GM18867 (cell line): ENCODE data around the gene EXOC7.

Source experiments
- ATAC-seq: cut with Tn5 transposase; IDR thresholded peaks from one replicate; pipeline ENCODE4 v1.9.1; 2021; ENCODE audit warnings: mild to moderate bottlenecking, moderate library complexity; ENCODE audit not compliant: unreplicated experiment

Gene EXOC7, protein sequence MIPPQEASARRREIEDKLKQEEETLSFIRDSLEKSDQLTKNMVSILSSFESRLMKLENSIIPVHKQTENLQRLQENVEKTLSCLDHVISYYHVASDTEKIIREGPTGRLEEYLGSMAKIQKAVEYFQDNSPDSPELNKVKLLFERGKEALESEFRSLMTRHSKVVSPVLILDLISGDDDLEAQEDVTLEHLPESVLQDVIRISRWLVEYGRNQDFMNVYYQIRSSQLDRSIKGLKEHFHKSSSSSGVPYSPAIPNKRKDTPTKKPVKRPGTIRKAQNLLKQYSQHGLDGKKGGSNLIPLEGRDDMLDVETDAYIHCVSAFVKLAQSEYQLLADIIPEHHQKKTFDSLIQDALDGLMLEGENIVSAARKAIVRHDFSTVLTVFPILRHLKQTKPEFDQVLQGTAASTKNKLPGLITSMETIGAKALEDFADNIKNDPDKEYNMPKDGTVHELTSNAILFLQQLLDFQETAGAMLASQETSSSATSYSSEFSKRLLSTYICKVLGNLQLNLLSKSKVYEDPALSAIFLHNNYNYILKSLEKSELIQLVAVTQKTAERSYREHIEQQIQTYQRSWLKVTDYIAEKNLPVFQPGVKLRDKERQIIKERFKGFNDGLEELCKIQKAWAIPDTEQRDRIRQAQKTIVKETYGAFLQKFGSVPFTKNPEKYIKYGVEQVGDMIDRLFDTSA

DNA sequence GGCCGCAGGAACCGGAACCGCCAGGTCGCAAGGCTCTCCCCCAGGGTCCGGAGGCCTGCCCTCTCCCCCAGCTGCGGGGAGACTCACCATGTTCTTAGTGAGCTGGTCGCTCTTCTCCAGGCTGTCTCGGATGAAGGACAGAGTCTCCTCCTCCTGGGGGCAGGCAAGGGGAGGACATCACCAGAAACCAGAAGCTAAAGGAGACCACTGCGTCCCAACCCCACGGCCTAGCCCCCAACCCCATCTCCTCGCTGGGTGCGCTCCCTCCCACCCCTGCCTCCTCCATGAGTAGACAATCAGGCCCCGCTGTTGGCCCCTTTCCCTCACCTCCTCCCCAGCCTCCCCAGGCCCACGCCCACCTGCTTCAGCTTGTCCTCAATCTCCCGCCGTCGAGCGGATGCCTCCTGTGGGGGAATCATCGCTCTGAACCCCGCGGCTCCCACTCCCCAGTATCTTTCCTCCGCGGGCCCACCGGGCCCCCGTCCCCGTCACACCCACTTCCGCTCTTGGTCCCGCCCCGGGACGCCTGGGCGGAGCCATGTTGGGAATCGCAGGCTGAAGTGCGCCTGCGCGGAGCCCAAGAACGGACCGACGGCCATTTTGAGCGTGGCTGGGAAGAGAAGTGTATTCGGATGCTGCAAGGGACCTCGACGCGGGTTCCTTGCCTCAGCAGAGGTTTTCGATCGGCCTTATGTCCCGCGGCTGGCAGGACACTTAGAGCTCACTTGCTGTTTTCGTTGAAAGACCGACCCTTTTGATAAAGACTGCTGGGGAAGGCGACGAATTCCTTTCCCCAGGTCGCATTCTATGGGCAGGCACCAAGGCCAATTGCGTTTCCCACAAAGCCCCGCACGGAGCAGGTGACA, at the start of gene EXOC7:
Gene EXOC7 (minus strand): TSS at position 514 of the 866 bp plus-strand sequence. CDS start 95 bp downstream, at position 419.
- ATAC-seq: peak; percentile 85

DNA sequence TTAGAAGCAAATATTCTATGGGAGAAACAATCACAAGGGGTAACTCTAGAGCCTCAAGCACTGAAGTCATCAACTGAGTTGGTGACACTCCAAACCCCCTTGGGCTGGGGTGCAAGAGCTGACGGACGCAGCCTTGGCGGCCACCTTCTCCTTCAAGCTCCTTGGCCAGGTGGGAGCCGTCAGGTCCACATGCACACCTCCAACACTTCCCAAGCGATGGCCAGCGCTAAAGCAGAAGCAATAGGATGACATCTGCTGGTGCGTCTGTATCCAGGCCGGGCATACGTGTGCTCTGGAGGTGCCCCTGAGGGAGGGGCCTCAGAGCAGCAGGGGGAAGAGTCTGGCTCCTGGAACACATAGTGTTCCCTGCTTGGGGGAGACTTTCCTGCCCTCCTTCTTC, 49.6 kb upstream of the EXOC7 start:
- ATAC-seq: no peak

DNA sequence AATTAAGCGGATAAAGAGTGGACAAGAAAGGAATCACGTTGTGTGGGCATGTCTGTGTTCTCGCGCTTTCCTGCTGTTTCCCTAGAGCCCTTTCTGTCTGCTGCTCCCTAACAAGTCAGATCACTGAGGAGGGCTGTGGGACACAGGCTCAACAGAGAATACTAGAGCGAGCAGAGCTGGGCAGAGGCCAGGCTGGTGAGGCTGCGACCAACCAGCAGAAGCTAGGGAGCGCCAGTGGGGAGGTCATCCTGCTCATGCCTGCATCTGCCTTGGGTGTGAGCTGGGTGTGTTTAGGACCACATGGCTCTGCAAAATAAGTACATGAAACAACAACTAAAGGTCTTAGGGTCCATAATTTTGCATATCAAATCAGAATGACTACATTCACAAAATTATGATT, 49.0 kb upstream of the EXOC7 start:
- no peak for ATAC-seq

DNA sequence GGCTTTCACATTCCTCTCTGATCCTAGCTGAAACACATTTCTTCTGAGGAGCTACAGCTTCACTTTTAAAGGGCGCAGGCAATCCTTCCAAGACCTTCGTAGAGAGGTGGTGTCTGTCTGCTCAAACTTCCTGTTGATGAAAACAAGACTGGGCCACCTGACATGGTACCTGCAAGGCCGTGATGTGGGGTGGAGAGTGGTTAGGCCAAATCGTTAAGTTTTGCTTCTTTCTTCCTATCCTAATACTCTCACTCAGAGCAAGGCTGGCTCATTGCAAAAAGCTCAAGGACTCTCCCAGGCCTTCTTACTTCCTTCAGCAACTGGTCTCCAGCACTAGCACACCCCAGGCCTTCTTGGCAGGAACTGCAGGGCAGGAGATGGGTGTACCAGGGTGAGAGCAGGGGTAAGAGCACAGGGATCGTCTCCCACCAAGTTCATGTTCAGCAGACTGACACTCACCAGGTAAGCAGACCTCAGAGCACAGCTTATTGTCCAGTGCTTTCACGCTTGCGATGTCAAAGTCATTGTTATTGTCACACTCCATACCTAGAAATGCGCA, 48.4 kb upstream of the EXOC7 start:
- ATAC-seq: no peak

DNA sequence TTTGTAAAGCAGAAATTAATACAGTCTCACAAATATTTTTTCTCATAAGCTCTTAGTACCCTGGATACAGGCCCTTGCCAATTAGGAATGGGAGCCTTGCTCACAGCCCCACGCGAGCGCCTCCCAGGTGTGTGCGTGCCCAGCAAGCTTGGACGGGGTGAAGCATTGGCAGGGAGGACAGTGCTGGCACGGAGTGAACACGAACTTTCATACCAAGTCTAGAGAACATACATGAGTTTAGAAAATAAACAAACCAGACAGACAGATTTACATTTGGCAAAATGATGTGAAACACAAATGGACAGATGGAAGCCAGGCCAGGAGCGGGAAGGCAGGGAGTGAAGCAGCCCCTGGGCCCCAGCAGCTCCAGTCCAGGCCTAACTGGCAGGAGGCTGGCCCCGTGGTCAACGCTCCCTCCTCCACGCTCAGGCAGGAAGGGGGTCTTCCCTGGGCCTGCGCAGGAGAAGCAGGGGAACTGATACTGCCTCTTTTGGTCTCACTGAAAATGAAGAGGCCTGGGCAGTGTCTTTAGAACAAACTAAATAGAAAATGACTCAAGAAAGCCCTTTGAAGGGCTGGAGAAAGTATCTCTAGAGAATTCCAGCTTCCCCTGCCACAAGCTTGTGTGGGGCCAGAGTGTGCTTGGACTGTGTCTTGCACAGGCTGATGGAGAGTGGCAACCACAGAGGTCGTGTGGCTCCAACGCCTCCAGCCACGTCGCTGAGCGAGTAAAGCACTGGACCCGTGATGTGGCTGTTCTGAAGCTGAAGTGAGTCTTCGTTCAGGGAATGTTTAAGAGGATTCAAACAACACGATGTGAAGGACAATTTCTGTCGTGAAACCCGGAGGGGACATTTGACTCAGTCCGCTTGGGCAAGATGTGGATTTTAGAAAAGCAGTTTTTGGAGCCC, 47.4 kb upstream of the EXOC7 start:
- no peak for ATAC-seq

DNA sequence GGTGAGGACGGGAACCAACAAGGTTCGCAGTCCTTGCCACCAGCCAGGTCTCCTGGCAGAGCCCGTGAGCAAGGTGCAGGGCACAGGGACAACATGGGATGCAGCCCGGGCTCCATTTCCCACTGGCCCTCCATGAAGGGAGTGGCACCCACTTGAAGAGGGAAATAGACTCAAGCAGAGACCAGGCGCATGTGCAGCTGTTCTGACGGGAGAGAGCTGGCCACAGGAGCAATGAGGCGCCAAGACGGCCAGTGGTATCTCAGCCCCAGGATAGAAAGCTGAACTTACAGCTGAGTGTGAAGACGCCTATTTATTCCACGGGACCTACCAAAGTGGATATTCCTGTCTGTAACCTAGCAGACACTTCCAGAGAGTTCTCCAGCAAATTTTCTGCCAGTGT, 45.6 kb upstream of the EXOC7 start:
- ATAC-seq: no peak

DNA sequence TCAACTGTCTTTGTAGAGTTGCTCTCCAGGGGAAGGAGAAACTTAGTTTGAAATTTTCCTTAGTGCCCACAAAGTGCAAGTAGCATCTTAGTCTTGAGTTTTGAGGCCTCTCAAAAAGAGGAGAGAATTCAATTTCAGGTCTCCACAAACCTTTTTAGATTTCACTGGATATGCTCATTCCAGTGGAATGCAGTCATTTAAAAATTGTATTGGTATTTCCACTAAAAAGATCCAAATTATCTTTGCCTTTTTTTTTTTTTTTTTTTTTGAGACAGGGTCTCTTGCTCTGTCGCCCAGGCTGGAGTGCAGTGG, 44.4 kb upstream of the EXOC7 start:
- ATAC-seq: no peak

DNA sequence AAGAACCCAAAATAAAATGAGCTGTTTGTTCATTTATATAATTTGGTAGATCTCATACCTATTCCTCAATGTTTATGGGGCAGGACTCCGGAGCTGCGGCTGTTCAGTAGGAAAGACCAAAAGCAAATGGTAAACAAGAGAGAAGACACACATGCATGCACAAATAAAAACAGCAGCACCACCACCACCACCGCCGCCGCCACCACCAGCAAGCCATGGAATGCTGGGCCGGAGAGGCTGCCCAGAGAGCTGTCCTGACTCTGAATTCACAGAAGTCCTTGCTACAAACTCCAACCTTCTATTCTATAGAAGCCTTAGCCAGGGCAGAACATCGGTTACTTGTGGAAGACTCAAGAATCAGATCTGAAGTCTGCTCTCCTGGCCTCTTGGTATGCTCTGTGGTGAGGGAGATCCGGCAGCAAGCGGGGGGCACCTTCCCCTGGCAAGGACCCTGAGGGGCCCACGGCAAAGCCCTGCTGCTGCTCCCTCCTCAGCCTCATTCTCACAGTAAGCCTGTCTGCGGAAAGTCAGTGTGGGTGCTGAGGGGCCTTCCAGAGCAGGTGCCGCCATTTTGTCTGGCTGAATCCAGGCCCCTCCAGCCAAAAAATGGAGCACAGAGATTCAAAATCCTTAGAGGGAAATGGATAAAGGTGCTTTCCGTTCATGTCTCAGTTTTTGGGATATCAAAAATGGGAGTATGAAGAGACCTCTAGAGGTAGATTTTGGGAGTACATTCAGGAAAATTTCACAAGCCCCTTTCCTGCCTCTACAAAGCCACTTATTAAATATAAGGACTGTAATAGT, 43.8 kb upstream of the EXOC7 start:
- ATAC-seq: no peak

DNA sequence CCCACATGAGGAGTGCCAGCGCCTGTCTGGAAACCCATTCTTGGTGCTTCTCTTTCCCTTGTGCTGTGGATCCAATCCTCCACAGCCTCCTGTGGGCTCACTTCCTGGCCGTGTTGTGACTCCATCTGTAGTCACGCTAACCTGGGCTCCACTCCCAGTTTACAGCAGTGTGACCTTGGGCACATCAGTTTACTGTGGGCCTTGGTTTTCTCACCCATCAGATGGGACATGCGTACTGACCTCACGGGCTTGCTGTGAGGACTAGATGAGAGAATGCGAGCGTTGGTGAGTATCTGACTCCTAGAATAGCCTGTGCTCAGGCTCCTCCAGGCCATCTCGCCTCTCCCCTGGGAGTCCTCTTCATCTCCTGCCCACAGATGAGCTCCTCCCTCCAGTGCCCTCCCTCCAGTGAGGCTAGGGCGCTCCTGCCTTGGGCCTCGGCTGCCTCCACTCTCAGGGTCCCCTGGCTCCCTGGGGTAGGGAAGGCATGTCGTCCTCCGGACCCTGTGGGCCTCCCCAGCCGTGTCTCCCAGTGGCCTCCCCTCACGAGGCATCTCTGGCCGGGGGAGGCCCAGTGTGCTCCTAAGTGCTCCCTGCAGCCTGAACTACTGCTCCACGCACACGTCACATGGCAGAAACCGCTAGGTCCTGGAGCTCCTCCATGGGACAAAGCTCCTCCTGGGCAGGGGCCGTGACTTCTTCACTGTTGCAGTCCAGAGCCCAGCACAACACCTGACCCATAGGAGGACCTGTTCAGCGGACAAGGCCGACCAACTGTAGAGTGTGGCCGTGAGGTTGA, 42.7 kb upstream of the EXOC7 start:
- no peak for ATAC-seq

DNA sequence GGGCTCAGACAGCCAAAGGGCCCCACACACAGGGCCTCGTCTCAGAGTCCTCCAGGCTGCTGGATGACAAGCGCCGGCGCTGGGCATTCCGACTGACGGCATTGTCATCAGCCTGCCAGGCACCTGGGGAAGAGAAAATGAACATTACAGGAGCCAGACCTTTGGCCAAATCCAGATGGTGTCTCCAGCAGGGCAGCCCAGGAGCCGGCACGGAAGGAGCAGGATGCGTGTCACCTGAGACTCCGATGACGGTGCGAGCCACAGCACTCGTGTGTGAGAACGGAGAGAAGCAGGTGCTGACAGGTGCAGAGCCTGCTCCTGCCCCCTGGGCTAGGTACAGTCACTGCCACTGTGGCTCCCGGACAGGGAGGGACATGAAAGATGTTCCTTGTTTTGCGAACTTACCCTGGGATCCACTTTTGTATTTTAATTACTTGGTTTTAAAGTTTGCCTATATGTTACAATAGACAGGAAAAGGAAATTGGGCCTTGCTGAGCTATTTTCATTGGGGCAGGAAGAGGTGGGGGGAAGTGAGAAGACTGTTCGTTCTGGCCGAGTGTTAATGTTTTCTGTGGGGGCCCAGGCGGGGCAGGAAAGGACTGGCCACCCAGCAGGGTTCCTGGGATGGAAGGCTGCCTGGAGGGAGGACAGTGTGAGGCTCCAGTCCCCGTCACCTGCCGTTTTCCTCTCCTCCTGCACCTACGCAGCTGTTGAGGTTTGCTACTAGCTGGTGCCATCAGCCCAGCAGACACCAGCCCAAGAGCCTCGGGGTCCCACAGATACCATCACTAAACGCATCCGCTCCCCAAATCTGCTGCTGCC, 41.9 kb upstream of the EXOC7 start:
- no peak for ATAC-seq

DNA sequence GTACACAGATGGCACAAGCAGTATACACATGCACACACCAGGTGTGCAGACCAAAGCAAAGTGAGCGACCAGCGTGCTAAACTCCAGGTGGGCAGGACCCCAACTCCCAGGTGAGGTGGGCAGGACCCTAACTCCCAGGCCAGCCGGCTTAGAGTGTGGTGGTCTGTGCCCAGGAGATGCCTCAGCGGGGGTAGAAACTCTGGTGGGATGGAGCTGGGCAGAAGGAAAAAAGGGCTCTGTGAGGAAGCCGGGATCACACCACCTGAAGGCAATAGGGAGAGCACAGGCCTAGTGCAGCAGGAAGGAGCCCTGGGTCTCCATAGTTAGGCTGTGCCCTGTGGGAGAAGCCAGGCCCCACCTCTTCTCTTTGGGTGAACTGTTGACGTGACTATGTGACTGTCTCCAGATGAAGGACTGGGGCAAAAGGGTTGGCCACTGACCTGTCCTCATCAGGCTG, 39.0 kb upstream of the EXOC7 start:
- ATAC-seq: no peak

DNA sequence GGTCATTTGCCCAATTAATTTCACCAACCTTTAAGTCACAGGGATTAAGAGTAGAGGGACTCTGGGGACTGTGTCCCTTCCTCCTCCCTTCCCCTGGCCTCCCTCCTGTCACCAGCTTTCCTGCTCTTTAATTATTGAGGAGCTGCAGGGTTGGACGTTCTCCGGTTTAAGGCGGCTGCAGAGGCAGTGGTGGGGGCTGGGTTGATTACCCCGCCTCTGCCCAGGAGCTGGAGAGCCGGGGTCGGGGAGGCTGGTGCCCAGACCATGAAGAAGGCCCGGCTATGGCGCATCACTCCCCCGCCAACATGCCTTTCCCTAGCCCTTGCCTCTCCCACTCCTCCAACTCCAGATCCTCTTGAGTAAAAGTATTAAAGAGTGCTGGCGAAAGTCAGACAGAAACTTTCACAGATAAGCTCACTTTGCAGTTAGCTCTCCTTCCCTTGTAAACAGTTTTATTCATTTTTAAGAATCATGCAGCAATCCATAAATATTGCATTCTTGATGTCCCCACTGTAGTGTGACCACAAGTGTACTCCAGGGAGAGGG, 38.5 kb upstream of the EXOC7 start:
- ATAC-seq: no peak

DNA sequence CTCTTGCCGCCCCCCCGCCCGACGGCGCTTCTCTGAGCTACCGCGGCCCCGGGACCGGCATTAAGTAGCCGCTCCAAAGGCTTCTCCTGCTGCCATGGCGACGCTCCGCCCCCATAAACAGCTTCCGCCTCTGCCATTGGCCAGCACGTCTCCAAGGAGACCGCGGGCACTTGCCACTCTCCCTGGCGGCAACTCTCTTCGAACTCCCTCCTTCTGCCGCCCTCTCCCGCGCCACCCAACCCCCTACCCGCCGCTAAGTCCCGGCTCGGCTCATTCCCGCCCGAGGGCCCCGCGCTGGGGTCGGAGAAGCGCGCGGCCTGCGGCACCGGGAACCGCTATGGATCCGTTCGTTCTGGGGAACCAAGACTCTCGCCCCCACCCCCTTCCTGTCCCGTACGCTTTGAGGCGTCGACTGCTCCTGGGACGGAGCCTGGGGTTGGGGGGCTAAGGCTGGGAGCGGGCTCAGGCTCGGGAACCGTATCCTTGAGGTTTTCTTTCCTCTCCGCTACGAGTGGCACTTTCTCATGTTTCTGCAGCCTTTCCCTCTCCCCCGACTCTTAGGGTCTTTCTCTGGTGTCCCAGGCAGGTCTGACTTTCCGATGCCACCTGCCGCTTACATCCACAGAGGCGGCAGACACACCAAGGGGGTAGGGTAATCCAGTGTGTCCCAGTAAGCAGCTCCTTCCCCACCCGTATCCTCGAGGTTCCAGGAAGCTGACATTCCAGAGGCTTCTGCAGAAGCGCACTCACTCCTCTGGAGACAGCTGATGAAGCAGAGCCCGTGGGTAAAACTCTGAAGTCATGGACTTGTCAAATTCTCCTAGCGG, 37.8 kb upstream of the EXOC7 start, which contains the start of gene FOXJ1:
Gene FOXJ1 (minus strand): TSS at position 34 of the 827 bp plus-strand sequence. CDS start 850 bp downstream, outside the sequence.
- peak; percentile 66 for ATAC-seq

DNA sequence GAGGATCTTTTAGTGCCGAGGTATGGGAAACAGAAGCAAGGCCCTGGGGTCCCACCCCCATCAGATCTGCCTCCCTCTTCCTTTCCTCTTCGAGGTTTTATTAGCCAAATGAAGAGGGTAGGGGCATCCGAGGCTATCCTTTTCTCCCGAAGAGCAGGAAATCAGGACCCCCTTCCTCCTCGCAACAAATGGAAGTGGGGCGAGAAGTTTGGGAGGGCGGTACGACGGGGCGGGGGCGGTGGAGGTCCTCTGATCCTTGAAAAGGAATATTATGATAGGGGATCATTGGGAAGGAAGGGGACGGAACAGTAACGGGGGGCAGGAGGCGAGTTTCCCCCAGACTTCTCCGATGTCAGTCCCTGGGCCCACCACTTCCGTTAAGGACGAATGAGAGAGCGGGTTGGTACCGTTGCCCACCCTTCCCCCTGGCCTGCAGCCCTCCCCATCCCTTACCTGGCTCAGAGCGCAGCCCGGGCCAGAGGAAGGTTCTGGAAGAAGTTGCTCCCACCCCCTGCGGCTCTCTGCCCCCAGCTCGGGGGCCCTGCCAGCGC, 37.1 kb upstream of the EXOC7 start:
- ATAC-seq: peak; percentile 5

DNA sequence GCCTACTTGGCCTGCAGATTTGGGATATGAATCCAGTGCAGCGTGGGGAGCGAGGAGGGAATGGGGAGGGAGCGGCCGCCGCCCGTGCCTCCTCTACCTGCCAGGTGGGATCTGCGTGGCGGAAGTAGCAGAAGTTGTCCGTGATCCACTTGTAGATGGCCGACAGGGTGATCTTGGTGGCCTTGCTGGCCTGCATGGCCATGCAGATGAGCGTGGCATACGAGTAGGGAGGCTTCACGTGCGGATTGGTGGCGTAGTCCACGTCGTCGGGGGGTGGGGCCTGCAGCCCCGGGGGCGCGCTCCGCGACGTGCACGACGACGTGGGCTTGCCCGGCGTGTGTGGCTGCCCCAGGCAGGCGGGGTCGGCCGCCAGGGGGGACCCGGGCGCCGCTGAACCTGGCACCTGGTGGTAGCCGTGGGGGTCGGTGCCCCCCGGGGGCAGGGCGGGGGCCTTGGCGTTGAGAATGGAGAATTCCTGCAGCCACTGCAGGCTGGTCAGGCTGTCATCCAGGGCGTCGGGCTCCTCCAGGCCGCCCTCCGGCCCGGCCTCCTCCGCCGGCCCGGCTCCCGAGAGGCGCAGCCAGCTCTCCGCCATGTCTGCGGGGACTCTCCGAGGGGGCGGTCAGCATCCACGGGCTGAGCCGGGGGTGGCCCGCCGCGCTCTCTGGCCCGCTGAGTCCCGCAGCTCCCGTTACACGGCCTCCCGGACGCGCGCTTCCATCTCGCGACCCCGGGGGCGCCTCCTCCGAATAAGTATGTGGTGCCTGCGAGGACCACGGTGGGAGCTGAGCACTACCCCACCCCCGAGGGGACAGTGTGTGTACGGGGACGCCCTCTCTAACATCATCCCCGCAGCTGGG, 36.4 kb upstream of the EXOC7 start:
- ATAC-seq: no peak
